Renal pelvis (tissue), 4 donors: Measurements from ENCODE around the gene FBXL15. TPM values are rescaled to one million over a fixed set of nuclear protein-coding genes. Genes with fewer than 3 reads are reported as not detected.

Experiments used
- DNase-seq: peaks from one replicate; pipeline ENCODE4 v3.0.0-alpha.2; 2013
- polyA plus RNA-seq, 3 donors: library from polyadenylated mRNA; unstranded; fragments of 120-200 nt; gene quantifications; one replicate each; pipeline ENCODE4 v1.2.1, GENCODE V29; 2013; ENCODE audit not compliant: insufficient read length in 3 of 3

The FBXL15 gene
- polyA plus RNA-seq, 3 donors, result 12.6 to 16.3 (median 14.8) TPM

- DNase-seq, result no peak
Observed at GRCh38 chr10:102396317-102396650, 24.4 kb upstream of the FBXL15 start.

GRCh38 chr10:102396730-102397151, 23.9 kb upstream of the FBXL15 start:
- DNase-seq, result no peak

- DNase-seq, result no peak
Observed at GRCh38 chr10:102397222-102398171, 23.1 kb upstream of the FBXL15 start.

GRCh38 chr10:102398172-102399020, 22.2 kb upstream of the FBXL15 start:
- no peak for DNase-seq

- peak; percentile 84 for DNase-seq
Observed at GRCh38 chr10:102399217-102400021, 21.2 kb upstream of the FBXL15 start.

- no peak for DNase-seq
Observed at GRCh38 chr10:102400076-102400475, 20.6 kb upstream of the FBXL15 start.

- no peak for DNase-seq
Observed at GRCh38 chr10:102400598-102401341, 19.9 kb upstream of the FBXL15 start.

- DNase-seq, result no peak
Observed at GRCh38 chr10:102401342-102401654, 19.3 kb upstream of the FBXL15 start.

GRCh38 chr10:102401735-102402511, 18.7 kb upstream of the FBXL15 start:
- DNase-seq, result no peak

GRCh38 chr10:102402512-102402896, 18.1 kb upstream of the FBXL15 start:
- no peak for DNase-seq

GRCh38 chr10:102403115-102403514, 17.5 kb upstream of the FBXL15 start:
- DNase-seq, result no peak

GRCh38 chr10:102404361-102405107, 16.1 kb upstream of the FBXL15 start:
- DNase-seq, result no peak

GRCh38 chr10:102405108-102405571, 15.5 kb upstream of the FBXL15 start:
- DNase-seq, result no peak

GRCh38 chr10:102405632-102406031, 15.0 kb upstream of the FBXL15 start:
- DNase-seq, result no peak

GRCh38 chr10:102406815-102407214, 13.8 kb upstream of the FBXL15 start:
- no peak for DNase-seq

GRCh38 chr10:102407425-102408130, 13.1 kb upstream of the FBXL15 start:
- DNase-seq, result no peak

GRCh38 chr10:102408131-102408727, 12.4 kb upstream of the FBXL15 start:
- DNase-seq, result no peak
